M059J (cell line): ENCODE data around the gene EGFL7. TPM values are rescaled to one million over a fixed set of nuclear protein-coding genes. Genes with fewer than 3 reads are reported as not detected.

Experiments used
- DNase-seq: peaks from one replicate; pipeline ENCODE4 v3.0.0-alpha.2; 2012; ENCODE audit warnings: low read depth
- total RNA-seq: library from RNA; depleted of rRNA; stranded (reverse); fragments of >200 nt; shearing (Covaris generic); gene quantifications from 2 replicates; pipeline ENCODE4 v1.2.3, GENCODE V29; 2014

The EGFL7 gene
- total RNA-seq, 1 experiment from 2014 or later, result 20.9 TPM

- DNase-seq, result no peak
Measured at GRCh38 chr9:136659861-136660784, 2.6 kb upstream of the EGFL7 start.

GRCh38 chr9:136660971-136661550 lies 1.7 kb upstream of the EGFL7 start:
- DNase-seq, result no peak

DNA sequence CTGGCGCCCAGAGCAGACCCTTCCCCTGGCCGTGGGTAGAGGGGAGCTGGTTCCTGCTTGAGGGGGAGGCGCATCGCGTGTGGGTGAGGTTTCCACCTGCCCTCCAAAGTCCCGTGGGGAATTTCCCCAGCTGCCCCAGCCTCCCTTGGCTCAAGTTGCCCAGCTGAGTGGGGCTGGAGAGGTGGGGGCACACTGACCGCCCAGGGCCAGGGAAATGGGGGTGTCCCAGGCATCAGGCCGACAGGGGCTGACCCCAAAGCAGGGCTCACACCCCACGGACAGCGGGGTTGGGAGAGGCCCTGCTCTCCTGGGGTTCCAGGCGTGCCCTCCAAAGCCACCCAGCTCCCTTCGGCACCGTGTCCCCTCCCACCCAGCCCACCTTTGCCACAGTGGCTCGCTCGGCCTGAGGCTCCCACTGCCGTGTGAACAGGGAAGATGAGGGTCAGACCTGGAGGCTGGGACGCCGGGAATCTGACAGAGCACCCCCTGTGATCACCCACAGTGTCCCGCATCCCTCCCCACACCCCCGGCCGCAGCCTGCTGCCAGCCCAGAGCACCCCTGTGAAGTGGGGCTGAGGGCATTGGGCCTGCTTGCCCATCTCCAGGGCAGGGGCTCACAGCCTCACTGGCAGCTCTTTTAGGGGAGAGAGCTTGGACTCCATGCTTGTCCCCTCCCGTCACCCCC lies 933 bp upstream of the EGFL7 start:
- no peak for DNase-seq

DNA sequence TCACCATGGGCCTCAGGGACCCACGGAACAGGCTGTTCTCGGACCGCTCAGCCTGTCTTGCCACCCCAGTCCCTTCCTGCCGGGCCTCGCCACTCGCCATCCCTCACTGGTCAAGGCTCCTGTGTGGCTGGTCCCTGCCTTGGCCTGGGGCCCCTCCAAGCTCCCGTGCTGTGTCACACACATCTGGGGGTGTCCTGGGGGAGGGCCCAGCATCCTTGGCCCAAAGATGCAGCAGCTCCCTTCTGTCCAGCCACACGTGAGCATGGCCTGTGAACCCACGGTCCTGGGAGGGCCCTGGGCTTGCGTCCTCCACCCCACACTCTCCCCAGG lies 425 bp upstream of the EGFL7 start:
- no peak for DNase-seq

GRCh38 chr9:136664000-136664915 lies 1.5 kb downstream of the EGFL7 start:
- DNase-seq, result no peak

DNA sequence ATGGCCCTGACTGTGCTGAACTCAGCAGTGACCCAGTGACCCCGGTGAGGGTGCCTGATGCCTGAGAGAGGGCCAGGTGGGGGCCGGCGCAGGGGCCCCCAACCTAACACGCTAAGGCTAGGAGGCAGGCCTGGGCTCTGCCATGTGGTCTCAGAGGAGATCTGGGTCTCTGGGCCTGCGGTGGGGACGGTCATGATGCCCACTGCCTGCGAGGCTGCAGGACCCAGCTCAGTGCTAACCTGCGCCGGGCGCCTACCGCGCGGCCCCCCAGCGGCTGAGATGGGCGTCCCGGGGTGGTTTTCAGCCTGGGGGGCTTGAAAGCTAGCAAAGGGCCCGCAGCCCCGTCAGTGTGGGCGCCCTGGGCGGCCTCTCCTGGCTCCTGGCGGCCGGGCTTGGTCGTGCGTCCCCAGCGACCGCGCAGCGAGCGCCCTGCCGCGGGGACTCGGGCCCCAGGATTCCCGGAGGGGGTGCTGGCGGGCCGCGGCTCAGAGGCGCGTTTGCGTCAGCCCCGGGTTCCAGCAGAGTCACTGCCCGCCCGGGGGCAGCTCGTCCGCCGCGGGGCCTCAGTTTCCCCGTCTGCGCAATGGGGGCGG lies 2.5 kb downstream of the EGFL7 start:
- DNase-seq, result no peak

DNA sequence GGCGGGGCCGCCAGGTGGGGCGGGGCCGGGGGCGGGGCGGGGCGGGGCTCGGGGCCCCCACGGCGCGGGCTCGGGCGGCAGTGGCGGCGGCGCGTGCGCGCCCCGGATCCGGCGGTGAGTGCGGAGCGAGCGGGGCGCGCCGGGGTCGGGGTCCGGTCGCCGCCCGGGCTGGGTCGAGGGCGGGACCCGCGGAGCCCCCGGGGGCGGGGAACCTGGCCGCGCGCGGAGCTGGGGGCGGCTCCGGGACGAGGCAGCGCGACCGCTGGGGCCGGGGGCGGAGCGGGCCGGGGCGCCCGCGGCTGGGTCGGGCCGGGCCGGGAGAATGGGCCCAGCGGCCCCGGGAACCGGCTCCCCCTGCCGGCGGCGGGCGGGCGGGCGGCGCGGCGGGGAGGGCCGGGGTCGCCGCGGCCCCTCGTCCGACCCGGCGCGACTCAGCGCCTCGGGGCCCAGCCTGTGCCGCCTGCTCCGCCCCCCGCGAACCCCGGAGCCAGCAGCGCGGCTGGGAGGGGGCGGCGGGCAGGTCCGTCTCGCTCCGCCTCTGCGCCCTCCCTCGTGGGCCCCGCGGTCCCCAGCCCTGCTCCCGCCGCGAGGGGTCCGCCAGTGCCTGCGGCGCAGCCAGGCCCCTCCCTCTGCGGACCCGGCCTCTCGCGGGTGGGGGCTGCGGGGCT lies 3.1 kb downstream of the EGFL7 start:
- DNase-seq, result no peak

DNA sequence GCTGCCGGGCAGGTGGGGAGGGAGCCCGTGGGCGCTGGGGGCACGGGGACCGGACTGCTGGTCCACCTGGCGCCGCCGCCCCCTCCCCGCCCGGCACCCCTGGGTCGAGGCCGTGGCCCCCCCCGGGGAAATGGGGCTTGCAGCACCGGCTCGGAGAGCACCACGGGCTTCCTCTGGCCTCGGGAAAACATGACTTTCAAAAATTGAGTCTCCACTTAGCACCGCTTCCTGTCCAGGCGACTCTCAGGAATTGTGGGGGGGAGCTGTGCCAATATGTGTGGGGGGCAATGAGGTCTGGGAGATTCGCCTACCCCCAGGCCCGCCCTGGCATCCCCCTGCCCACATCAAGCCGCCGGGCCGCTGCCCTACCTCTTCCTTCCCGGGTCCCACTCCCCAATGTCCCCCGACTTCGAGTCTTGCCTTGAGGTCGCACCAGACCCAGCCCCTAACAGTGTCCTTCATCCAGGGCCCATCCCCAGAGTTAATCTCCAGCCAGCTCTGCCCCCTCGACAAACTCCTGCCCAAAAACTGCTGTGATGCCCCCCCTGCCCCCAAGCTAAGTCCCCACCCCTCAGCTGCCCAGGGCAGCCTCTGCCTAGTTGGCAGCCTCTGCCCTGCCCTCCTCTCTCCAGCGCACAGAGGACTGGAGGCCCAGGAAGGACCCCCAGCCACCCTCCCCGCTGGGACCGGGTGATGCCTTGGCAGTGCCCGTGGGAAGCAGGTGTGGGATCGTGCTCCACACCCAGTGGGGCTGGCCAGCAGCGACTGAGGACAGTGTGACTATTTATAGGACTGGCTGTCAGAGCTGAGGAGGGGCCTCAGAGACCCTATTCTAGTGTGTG lies 3.9 kb downstream of the EGFL7 start:
- DNase-seq, result peak; percentile 36

DNA sequence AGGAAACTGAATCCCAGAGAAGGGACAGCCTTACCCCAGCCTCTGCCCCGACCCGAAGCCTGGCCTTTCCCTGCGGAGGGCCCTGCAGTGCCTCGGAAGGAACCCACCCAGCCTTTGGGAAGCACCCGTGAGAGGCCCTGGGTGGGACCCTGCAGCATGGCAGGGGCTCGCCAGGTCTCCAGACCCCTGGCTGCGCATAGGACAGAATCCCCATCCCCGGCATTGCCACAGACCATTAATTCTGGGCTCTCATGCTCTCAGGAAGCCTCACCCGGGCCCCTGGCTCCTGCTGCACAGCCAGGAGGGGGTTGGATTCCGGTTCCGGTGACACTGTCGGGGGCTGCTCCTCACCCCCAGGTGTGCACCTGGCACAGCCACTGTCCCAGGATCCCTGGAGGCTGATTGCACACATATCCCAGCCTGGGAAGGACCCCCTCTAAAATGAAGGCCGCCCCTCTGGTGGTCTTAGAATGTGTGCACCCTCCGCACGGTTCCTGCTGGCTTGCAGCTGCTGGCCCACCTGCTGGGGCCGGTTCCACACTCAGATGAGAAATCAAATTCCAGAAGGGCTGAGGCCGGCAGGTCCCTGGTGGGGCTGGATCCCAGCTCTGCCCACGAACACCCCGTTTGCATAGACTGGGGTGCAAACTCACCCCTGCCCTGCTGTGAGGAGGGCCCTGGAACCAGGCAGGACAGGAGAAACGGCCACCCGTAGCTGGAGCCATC lies 4.7 kb downstream of the EGFL7 start:
- DNase-seq, result no peak

- DNase-seq, result no peak
Measured at GRCh38 chr9:136667940-136668760, 5.4 kb downstream of the EGFL7 start.

GRCh38 chr9:136668983-136669790 lies 6.5 kb downstream of the EGFL7 start:
- peak; percentile 32 for DNase-seq

DNA sequence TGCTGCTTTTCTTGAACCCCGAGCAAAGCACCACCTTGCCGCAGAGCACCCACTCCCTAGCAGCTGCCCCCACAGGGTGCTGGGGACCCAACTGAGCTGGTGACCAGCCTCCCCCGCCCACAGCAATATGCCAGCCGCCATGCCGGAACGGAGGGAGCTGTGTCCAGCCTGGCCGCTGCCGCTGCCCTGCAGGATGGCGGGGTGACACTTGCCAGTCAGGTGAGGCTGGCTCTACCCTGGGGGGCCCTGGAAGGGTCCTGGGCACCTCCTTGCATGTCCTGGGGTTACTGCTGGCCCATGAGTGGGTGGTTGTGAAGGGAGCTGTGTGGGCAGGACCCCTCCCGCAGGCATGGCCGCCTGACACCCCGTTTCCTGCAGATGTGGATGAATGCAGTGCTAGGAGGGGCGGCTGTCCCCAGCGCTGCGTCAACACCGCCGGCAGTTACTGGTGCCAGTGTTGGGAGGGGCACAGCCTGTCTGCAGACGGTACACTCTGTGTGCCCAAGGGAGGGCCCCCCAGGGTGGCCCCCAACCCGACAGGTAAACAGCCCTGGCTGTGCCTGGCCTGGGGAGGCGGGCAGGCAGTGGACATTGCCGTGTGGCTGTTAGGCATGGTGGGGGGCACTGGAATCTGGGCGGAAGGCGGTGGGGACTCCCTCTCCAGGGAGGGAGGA lies 7.2 kb downstream of the EGFL7 start:
- no peak for DNase-seq

DNA sequence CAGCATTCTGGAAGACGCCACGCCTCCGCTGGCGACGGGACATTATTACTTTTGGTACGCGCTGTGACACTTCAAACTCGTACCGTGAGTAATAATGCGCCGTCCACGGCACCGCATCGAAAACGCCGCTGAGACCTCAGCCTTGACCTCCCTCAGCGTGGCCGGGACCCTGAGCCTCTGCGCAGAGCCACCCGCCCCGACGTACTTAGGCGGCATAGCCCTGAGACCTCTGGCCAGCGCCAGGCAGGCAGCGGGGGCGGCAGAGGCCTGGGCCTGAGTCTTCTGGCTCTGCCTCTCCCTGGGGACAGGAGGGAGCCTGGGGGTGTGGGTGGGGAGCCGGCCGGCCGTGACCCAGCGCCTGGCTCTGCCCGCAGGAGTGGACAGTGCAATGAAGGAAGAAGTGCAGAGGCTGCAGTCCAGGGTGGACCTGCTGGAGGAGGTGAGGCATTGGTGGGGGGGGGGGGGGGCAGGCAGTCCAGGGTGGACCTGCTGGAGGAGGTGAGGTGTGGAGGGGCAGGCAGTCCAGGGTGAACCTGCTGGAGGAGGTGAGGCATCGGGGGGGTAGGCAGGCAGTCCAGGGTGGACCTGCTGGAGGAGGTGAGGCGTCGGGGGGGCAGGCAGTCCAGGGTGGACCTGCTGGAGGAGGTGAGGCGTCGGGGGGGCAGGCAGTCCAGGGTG lies 8.0 kb downstream of the EGFL7 start:
- no peak for DNase-seq

DNA sequence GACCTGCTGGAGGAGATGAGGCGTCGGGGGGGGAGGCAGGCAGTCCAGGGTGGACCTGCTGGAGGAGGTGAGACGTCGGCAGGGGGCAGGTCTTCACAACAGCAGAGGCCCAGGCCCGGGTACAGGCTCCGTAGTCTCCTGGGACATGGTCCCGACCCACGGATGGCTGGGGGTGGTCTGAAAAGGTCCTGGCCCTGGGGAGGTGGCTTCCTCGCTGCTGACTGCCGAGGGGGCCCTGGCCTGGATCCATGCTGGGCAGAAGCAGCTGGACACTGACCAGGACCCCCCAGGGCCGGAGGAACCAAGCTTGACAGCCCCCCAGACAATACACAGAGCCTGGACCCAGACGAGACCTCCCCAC lies 8.5 kb downstream of the EGFL7 start:
- DNase-seq, result no peak

DNA sequence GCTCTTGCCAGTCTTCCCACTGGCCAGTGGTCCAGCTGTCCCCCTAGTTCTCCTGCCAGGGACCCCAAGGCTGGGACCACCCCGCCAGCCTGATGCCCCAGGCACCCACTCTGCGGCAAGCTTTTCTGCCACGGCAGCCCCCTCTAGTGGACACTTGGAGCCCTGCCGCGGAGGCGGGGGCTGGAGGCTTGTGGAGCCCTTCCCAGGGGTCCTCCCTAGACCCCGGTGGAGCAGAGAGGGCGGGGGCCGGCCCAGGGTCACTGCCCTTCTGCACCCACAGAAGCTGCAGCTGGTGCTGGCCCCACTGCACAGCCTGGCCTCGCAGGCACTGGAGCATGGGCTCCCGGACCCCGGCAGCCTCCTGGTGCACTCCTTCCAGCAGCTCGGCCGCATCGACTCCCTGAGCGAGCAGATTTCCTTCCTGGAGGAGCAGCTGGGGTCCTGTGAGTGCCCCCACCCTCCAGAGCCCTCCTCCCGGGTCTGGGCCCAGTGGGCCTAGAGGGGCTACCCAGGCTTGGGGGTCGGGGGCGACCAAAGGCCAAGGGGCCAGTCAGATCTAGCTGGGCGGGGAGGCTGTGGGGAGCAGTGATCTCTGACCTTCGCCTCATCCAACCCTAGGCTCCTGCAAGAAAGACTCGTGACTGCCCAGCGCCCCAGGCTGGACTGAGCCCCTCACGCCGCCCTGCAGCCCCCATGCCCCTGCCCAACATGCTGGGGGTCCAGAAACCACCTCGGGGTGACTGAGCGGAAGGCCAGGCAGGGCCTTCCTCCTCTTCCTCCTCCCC lies 9.1 kb downstream of the EGFL7 start:
- no peak for DNase-seq
